Tibial nerve (tissue), 4 donors: ENCODE data around the gene DDIT3.

ENCODE experiments used
- EP300 ChIP-seq, 2 donors: sonication (generic); formaldehyde crosslinking; IDR thresholded peaks; one replicate each; pipeline ENCODE4 v1.6.1; 2017; ENCODE audit warnings: antibody characterized with exemption in 2 of 2, mild to moderate bottlenecking in 1 of 2
- TF ChIP-seq, protein P1 (sequence below), 5 experiments: fragments of 200-600 bp in 3 of 5; fragments of 450-650 bp in 2 of 5; sonication (generic) in 3 of 5; IDR thresholded peaks; one replicate each; pipeline ENCODE4 v1.5.1; 2016 to 2019; ENCODE audit warnings: antibody characterized with exemption in 5 of 5, mild to moderate bottlenecking in 3 of 5, moderate library complexity in 2 of 5

DNA sequence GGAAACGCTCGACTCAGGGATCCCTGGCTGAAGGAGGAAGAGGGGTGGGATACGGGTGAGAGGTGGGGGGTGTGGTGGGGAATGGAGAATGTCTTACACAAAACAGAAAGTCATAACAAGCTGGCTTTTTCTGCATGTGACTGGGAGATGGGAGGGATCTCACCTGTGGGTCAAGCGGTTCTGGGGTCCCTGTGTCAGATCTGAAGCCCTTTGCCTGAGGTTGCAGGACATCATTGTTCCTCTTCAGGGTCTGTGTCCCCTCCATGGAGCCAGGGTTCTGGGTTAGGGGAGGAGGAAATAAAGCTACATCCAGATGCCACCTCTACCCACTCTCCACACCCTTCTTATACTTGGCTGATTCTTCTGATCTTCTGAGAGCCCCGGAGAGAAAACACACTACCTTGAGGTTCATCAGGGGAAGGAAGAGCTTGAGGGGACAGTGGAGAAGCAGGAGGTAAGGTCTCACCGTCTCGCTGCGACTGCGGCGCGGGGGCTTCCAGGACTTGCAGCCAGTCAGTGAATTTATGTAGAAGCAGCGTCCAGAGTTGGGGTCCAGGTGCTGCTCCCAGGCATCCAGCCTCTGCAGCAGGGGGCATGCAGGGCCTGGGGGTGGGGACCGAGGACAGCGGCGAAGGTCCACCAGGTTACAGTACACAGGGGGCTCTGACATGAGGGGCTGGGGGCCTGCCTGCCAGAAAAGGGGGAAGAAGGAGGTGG lies 43.2 kb downstream of the DDIT3 start:
- TF ChIP-seq, protein P1, sequence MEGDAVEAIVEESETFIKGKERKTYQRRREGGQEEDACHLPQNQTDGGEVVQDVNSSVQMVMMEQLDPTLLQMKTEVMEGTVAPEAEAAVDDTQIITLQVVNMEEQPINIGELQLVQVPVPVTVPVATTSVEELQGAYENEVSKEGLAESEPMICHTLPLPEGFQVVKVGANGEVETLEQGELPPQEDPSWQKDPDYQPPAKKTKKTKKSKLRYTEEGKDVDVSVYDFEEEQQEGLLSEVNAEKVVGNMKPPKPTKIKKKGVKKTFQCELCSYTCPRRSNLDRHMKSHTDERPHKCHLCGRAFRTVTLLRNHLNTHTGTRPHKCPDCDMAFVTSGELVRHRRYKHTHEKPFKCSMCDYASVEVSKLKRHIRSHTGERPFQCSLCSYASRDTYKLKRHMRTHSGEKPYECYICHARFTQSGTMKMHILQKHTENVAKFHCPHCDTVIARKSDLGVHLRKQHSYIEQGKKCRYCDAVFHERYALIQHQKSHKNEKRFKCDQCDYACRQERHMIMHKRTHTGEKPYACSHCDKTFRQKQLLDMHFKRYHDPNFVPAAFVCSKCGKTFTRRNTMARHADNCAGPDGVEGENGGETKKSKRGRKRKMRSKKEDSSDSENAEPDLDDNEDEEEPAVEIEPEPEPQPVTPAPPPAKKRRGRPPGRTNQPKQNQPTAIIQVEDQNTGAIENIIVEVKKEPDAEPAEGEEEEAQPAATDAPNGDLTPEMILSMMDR (IDR thresholded peaks at IDR 0.05) = no peak
- no peak for TF ChIP-seq EP300 (IDR thresholded peaks at IDR 0.05)
